SK-N-MC (cell line): Measurements from ENCODE around the gene MARCHF6.

Experiments used
- DNase-seq: peaks from one replicate; pipeline ENCODE4 v3.0.0-alpha.2; 2011; ENCODE audit warnings: low read depth, low spot score
- H3K27ac ChIP-seq: fragments of 200-600 bp; sonication (generic); 2 replicates; pipeline ENCODE4 v1.5.1; 2016; ENCODE audit warnings: mixed run types
- H3K36me3 ChIP-seq: fragments of 200-600 bp; sonication (generic); 2 replicates; pipeline ENCODE4 v1.6.1; 2017; ENCODE audit warnings: antibody characterized with exemption, low read length, mixed read lengths; ENCODE audit not compliant: insufficient read depth
- H3K4me3 ChIP-seq: fragments of 200-600 bp; sonication (generic); 2 replicates; pipeline ENCODE4 v1.5.1; 2016
- H3K9ac ChIP-seq: fragments of 200-600 bp; sonication (generic); 2 replicates; pipeline ENCODE4 v1.8.0; 2017; ENCODE audit warnings: mixed run types, mixed read lengths; ENCODE audit not compliant: insufficient read length
- H3K9me3 ChIP-seq: fragments of 200-600 bp; sonication (generic); 2 replicates; pipeline ENCODE4 v1.6.1; 2017; ENCODE audit warnings: low read depth, mild to moderate bottlenecking, antibody characterized with exemption, low read length, moderate library complexity, mixed read lengths
- EZH2 ChIP-seq: fragments of 200-600 bp; sonication (generic); IDR thresholded peaks from one replicate; pipeline ENCODE4 v1.6.1; 2017; ENCODE audit warnings: antibody characterized with exemption
- FOXP2 ChIP-seq: optimal IDR thresholded peaks from 2 replicates; pipeline ENCODE3; 2011; ENCODE audit warnings: mild to moderate bottlenecking, moderate library complexity; ENCODE audit not compliant: insufficient read depth; ENCODE audit errors: extremely low read length, control extremely low read depth
- POLR2AphosphoS5 ChIP-seq: IDR thresholded peaks from 2 replicates; pipeline ENCODE4 v1.6.1; 2012; ENCODE audit warnings: mild to moderate bottlenecking, low read depth, low read length, borderline replicate concordance

Gene MARCHF6

DNA sequence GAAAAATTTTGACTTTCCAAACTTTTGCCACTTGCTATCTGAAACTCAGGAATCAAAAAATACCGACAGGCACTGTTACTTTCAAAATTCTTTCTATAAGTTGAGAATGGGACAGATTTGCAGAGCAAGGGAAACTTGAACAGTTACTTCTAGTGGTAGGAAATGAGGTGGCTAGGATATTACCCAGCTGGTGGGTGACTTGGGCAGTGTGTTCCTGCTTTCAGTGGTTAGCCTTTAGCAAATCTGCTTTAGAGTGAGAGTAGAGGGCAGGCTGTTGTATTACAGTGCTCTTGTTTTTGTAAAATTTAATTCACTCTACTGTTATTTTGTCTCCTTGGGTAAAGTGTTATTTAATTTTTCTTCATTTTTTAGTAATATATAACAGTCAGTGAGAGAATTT is 48.0 kb downstream of the MARCHF6 start:
- Histone ChIP-seq H3K9me3 (no peaks in the 10 kb centered on the region), H3K4me3 (no peak overlapping the region), H3K36me3 (peaks cover 92% of the 10 kb centered on the region), H3K9ac (no peak overlapping the region), H3K27ac (no peak overlapping the region)
- no peak for DNase-seq
- TF ChIP-seq POLR2AphosphoS5 (no peak), EZH2 (no peak), FOXP2 (no peak)
